GM12875 (cell line): ENCODE results near the gene VPS13C.

ENCODE experiments used
- H3K4me3 ChIP-seq: one replicate; pipeline ENCODE4 v1.5.1; 2011; ENCODE audit warnings: low read depth, low read length, control low read depth
- CTCF ChIP-seq: IDR thresholded peaks from 2 replicates; pipeline ENCODE4 v1.5.1; 2011; ENCODE audit warnings: low read depth, mild to moderate bottlenecking, control low read depth, inconsistent platforms, low read length, moderate library complexity, borderline replicate concordance; ENCODE audit not compliant: insufficient read depth

VPS13C gene

GRCh38 chr15:61861962-61862361 lies 198.3 kb downstream of the VPS13C start:
- no peak for TF ChIP-seq CTCF
- no peak overlapping the region for H3K4me3 ChIP-seq

- no peak for TF ChIP-seq CTCF
- H3K4me3 ChIP-seq = no peak overlapping the region
These were observed 202.9 kb downstream of the VPS13C start for GRCh38 chr15:61857169-61857829.

GRCh38 chr15:61856295-61856694 lies 204.0 kb downstream of the VPS13C start:
- no peak for TF ChIP-seq CTCF
- H3K4me3 ChIP-seq = no peak overlapping the region

- no peak for TF ChIP-seq CTCF
- no peak overlapping the region for H3K4me3 ChIP-seq
These were observed 207.1 kb downstream of the VPS13C start for GRCh38 chr15:61853195-61853594.

GRCh38 chr15:61851955-61852354 lies 208.3 kb downstream of the VPS13C start:
- no peak for TF ChIP-seq CTCF
- no peak overlapping the region for H3K4me3 ChIP-seq

- no peak overlapping the region for H3K4me3 ChIP-seq
- TF ChIP-seq CTCF = no peak
These were observed 210.8 kb downstream of the VPS13C start for GRCh38 chr15:61849447-61849846.

- no peak for TF ChIP-seq CTCF
- H3K4me3 ChIP-seq = no peak overlapping the region
These were observed 218.8 kb downstream of the VPS13C start for GRCh38 chr15:61841466-61841865.
